ENCODE measurements around the gene BCL11A. TPM values are rescaled to one million over a fixed set of nuclear protein-coding genes. Genes with fewer than 3 reads are reported as not detected.

Gene BCL11A
- total RNA-seq, 1 donor from 2014 or later, result 27.1 TPM

DNA sequence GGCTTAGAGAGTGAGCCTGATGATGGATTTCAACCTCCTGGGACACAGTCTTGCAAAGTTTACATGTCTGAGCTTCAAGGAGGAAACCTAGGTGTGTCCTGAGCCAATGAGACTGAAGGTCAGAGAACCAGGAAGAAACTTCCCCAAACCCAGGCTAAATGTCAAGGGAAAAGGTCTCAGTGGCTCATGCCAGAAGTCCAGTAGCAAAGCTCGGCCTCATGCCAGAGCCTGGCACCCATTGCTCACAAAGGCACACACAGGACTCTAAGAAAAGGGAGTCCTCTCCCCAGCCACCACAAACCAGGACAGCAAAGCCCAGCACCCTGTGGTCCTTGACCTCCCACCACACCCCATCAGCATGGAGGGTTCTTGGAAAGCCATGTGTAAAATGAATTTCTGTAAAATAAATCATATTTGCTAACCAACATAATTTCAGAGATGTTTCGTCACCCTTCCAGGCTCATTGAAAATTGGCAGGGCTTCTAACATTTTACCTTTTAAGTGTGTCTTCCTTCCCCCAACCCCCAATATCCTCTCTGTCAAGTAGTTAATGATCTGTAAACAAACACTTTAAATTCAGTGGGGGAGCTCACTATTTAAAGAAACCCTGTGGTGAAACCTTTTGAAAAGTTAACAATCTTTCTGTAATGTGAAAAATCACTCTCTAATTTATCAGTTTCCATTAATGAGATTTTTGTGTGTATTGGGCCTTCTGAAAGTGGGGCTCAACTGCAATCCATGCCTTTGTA lies 77.1 kb downstream of the BCL11A start:
- Histone ChIP-seq H3K9me3 (replicated peaks) (no peaks in the 10 kb centered on the region), H3K27me3 (ENCODE audit: low read depth) (no peaks in the 10 kb centered on the region), H3K4me3 (no peak overlapping the region), H3K36me3 (no peaks in the 10 kb centered on the region), H3K27ac (replicated peaks) (no peak overlapping the region), H3K4me1 (peaks cover 81% of the 10 kb centered on the region)
- peak; percentile 31 for DNase-seq
- intact Hi-C loops (cut with micrococcal nuclease), result no loop called here
- TF ChIP-seq, protein P1, sequence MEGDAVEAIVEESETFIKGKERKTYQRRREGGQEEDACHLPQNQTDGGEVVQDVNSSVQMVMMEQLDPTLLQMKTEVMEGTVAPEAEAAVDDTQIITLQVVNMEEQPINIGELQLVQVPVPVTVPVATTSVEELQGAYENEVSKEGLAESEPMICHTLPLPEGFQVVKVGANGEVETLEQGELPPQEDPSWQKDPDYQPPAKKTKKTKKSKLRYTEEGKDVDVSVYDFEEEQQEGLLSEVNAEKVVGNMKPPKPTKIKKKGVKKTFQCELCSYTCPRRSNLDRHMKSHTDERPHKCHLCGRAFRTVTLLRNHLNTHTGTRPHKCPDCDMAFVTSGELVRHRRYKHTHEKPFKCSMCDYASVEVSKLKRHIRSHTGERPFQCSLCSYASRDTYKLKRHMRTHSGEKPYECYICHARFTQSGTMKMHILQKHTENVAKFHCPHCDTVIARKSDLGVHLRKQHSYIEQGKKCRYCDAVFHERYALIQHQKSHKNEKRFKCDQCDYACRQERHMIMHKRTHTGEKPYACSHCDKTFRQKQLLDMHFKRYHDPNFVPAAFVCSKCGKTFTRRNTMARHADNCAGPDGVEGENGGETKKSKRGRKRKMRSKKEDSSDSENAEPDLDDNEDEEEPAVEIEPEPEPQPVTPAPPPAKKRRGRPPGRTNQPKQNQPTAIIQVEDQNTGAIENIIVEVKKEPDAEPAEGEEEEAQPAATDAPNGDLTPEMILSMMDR (IDR thresholded peaks at IDR 0.05; ENCODE audit: borderline replicate concordance), result no peak

DNA sequence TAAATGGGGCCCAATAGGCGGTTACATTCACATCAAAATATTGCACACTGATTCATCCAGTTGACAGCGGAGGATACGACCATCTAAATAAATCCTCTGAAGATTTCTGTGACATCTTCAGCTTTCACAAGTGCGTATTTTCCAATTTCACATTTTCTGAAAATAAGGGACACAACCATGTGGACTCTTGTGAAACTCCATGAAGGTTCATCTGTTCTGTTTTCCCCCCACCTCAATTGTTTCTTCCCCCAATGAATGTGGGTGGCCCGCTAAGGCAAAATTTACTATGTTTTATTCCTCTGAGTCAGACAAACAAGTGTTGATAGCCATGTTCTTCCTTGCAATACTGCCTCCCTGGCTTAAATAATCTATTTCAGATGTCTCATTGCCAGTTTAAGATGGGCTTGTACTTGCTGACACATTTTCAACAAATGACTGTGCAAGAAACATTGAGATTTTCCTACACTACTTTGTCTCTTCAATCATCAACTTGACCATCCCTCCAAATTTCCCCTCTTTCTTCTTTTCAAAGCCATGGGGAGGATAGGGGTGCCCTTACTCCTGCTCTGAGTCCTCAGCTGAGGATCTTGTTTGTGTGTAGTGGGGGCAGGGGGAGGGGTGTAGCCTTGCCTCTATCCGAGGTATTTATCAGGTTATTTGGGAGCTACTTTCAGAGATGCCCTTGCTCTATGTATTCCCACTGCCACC lies 78.2 kb downstream of the BCL11A start:
- Histone ChIP-seq H3K4me1 (peaks cover 74% of the 10 kb centered on the region), H3K4me3 (no peak overlapping the region), H3K27ac (replicated peaks) (no peak overlapping the region), H3K27me3 (ENCODE audit: low read depth) (no peaks in the 10 kb centered on the region), H3K36me3 (no peaks in the 10 kb centered on the region), H3K9me3 (replicated peaks) (no peaks in the 10 kb centered on the region)
- TF ChIP-seq, protein P1 (IDR thresholded peaks at IDR 0.05; ENCODE audit: borderline replicate concordance), result no peak
- DNase-seq, result no peak
- intact Hi-C loops (cut with micrococcal nuclease), result no loop called here

DNA sequence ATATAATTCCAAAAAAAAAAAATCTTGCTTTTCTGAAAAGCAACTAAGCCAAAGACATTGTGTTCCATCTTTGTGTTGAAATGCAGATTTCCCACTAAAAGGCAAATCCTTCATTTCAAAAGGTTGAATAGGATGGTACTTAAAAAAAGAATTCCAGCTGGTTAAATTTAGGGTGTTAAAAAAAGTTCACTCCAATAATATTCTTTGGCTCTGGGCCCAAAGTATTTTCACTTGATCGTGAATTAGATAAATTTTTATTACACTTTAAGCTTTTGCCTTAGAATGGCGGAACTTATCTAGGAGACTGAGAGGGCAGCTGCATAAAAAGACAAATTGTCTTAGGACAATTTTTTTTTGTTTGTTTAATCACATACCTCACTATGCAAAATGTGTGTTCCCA lies 79.2 kb downstream of the BCL11A start:
- DNase-seq, result no peak
- Histone ChIP-seq H3K9me3 (replicated peaks) (no peaks in the 10 kb centered on the region), H3K4me3 (no peak overlapping the region), H3K27ac (replicated peaks) (no peak overlapping the region), H3K27me3 (ENCODE audit: low read depth) (no peaks in the 10 kb centered on the region), H3K36me3 (no peaks in the 10 kb centered on the region), H3K4me1 (peaks cover 73% of the 10 kb centered on the region)
- TF ChIP-seq, protein P1 (IDR thresholded peaks at IDR 0.05; ENCODE audit: borderline replicate concordance), result no peak
- intact Hi-C loops (cut with micrococcal nuclease), result no loop called here

DNA sequence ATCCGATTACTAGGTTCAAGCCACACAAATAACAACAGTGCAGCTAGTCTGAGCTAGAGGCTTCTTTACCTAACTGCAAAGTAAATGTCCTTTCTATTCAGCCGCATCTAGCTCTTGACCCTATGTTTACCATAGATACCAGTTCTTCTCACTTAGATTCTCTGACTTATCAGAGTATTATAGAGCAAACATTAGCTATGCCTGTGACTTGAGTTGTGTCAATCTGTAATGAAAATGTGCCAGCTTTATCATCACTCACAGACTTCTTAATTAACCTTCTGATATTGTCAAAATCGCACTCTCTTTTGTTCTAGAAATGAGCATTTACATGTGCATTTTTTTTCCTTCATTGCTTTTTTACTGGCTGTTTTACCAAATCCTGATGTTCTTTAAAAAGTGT lies 79.9 kb downstream of the BCL11A start:
- Histone ChIP-seq H3K27ac (replicated peaks) (no peak overlapping the region), H3K4me1 (peaks cover 73% of the 10 kb centered on the region), H3K27me3 (ENCODE audit: low read depth) (no peaks in the 10 kb centered on the region), H3K9me3 (replicated peaks) (no peaks in the 10 kb centered on the region), H3K36me3 (no peaks in the 10 kb centered on the region), H3K4me3 (no peak overlapping the region)
- intact Hi-C loops (cut with micrococcal nuclease), result no loop called here
- DNase-seq, result no peak
- TF ChIP-seq, protein P1 (IDR thresholded peaks at IDR 0.05; ENCODE audit: borderline replicate concordance), result no peak

DNA sequence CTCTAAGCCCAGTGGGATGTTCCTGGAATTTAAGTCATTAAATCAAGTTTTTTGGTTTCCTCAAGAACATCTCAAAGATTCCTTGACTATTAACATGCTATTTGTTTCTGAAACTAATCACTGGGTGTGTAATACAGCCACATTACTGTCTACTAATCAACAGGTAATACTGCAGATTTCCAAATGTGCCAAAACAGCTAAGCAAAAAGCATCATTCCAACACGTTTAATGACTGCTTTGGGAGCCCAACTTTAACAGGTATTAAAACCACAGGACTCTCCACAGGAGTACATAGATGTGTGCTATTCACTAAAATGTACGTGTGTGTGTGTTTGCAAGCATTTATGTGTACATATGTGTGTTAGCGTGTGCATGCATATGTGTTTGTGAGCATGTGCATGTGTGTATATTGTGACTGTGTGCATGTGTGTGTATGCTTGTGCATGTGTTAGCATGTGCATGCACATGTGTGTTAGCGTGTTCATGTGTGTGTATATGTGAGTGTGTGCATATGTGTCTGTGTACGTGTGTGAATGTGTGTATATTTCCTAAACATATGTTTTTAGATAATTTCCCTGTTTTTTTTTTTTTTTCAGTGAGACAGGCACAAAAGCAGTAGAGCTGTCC lies 80.7 kb downstream of the BCL11A start:
- no peak overlapping the region for H3K4me3 ChIP-seq
- no peaks in the 10 kb centered on the region for H3K27me3 ChIP-seq (ENCODE audit: low read depth)
- TF ChIP-seq, protein P1 (IDR thresholded peaks at IDR 0.05; ENCODE audit: borderline replicate concordance), result no peak
- no peak overlapping the region for H3K27ac ChIP-seq (replicated peaks)
- no peak for DNase-seq
- H3K9me3 ChIP-seq (replicated peaks), result no peaks in the 10 kb centered on the region
- intact Hi-C loops (cut with micrococcal nuclease), result no loop called here
- H3K36me3 ChIP-seq, result no peaks in the 10 kb centered on the region
- H3K4me1 ChIP-seq, result peaks cover 69% of the 10 kb centered on the region

Measured in left ventricle myocardium inferior (tissue), 1 donor.